Measurements from ENCODE around the gene ETV4. TPM values are rescaled to one million over a fixed set of nuclear protein-coding genes. Genes with fewer than 3 reads are reported as not detected.

ETV4 gene
- total RNA-seq (2022) (37.8 and 48.5 TPM in 2 replicates), Bru-seq, nascent RNA (percentile 76 among the genes with signal in this experiment), BruChase-seq, experiment 1, labeled RNA remaining after a 2-hour chase (percentile 78 among the genes with signal in this experiment), BruChase-seq, experiment 2, labeled RNA remaining after a 6-hour chase (percentile 81 among the genes with signal in this experiment)
- long read RNA-seq, transcript ETV4-201 (13 exons, 2,429 nt) = major isoform, 21 of 115 reads
- long read RNA-seq, transcript ETV4-205 (12 exons, 1,775 nt) = minor isoform, 5 of 115 reads
- long read RNA-seq, transcript ETV4-202 (12 exons, 2,182 nt) = minor isoform, 6 of 115 reads
- long read RNA-seq, partial matches to known transcripts = 56 of 115 reads
- long read RNA-seq, other reads (novel, unspliced or antisense) = 20 of 115 reads

- peak; percentile 96 to 97 for DNase-seq
- H3K4me1 ChIP-seq = peaks cover 19% of the 10 kb centered on the region
- peak within 1 kb of the TSS; percentile 75 for H3K4me3 ChIP-seq (ENCODE audit: low read depth, low read length)
- BruUV-seq (replicated peaks) = TSS peak; percentile 79
- H3K27me3 ChIP-seq (replicated peaks; ENCODE audit: control insufficient read depth, insufficient read depth, low read length) = no peaks in the 10 kb centered on the region
- peak within 1 kb of the TSS; percentile 93 for H3K27ac Mint-ChIP-seq (ENCODE audit: unreplicated experiment)
- peak within 1 kb of the TSS; percentile 85 for H3K4me3 Mint-ChIP-seq (ENCODE audit: unreplicated experiment)
- no peak for TF ChIP-seq CTCF (IDR thresholded peaks at IDR 0.05; ENCODE audit: insufficient read depth in 1 of 2, low read depth in 1 of 2, low read length in 1 of 2, severe bottlenecking in 1 of 2, unreplicated experiment in 1 of 2)
- intact Hi-C loops (cut with micrococcal nuclease; ENCODE audit: unreplicated experiment) = loop anchor here (2.0 kb wide), 1 partner anchor 32 kb away; no protein-coding TSS in a partner anchor
- no peaks in the 10 kb centered on the region for H3K9me3 ChIP-seq
- H3K9me3 Mint-ChIP-seq (ENCODE audit: unreplicated experiment) = no peaks in the 10 kb centered on the region
- peaks cover 21% of the 10 kb centered on the region for H3K36me3 Mint-ChIP-seq (ENCODE audit: insufficient read depth, unreplicated experiment)
- POLR2A ChIA-PET = interaction anchor here (0.6 to 1.0 kb wide), 4 partner anchors 33 to 653 kb away, joined by 3 read pairs; partner anchors contain the start of gene ATXN7L3
- H3K36me3 ChIP-seq (ENCODE audit: control insufficient read depth, insufficient read depth, low read length) = no peaks in the 10 kb centered on the region
- peaks cover 17% of the 10 kb centered on the region for H3K4me1 Mint-ChIP-seq (ENCODE audit: low read depth, unreplicated experiment)
- H3K27me3 Mint-ChIP-seq (ENCODE audit: insufficient read depth, unreplicated experiment) = no peaks in the 10 kb centered on the region
- CTCF ChIA-PET = interaction anchor here (0.7 to 2.7 kb wide), 3 partner anchors 12 to 63 kb away, joined by 3 to 8 read pairs (median 4); partner anchors contain the start of gene DHX8
Observed at GRCh38 chr17:43546319-43547188, at the start of gene ETV4. TSS of gene ETV4 (minus strand) at chr17:43546340. CDS start at chr17:43545617, 723 bp downstream.

- CTCF ChIA-PET = no interaction called here
- POLR2A ChIA-PET = no interaction called here
- no TSS peak for BruUV-seq (replicated peaks)
- H3K4me1 Mint-ChIP-seq (ENCODE audit: low read depth, unreplicated experiment) = peaks cover 61% of the 10 kb centered on the region
- no peak overlapping the region for H3K4me3 Mint-ChIP-seq (ENCODE audit: unreplicated experiment)
- Histone ChIP-seq H3K36me3 (ENCODE audit: control insufficient read depth, insufficient read depth, low read length) (no peaks in the 10 kb centered on the region), H3K4me1 (peaks cover 51% of the 10 kb centered on the region), H3K4me3 (ENCODE audit: low read depth, low read length) (no peak overlapping the region), H3K27me3 (replicated peaks; ENCODE audit: control insufficient read depth, insufficient read depth, low read length) (no peaks in the 10 kb centered on the region), H3K9me3 (no peaks in the 10 kb centered on the region)
- DNase-seq = no peak
- no peaks in the 10 kb centered on the region for H3K27me3 Mint-ChIP-seq (ENCODE audit: insufficient read depth, unreplicated experiment)
- intact Hi-C loops (cut with micrococcal nuclease; ENCODE audit: unreplicated experiment) = no loop called here
- H3K27ac Mint-ChIP-seq (ENCODE audit: unreplicated experiment) = peak overlapping the region; percentile 60
- no peaks in the 10 kb centered on the region for H3K9me3 Mint-ChIP-seq (ENCODE audit: unreplicated experiment)
- no peak for TF ChIP-seq CTCF (IDR thresholded peaks at IDR 0.05; ENCODE audit: insufficient read depth in 1 of 2, low read depth in 1 of 2, low read length in 1 of 2, severe bottlenecking in 1 of 2, unreplicated experiment in 1 of 2)
- H3K36me3 Mint-ChIP-seq (ENCODE audit: insufficient read depth, unreplicated experiment) = no peaks in the 10 kb centered on the region
Observed at GRCh38 chr17:43595466-43595865, 49.3 kb upstream of the ETV4 start.
